Hepatocyte (in vitro differentiated cells): Measurements from ENCODE around the gene CNBP. TPM values are rescaled to one million over a fixed set of nuclear protein-coding genes. Genes with fewer than 3 reads are reported as not detected.

Source experiments
- DNase-seq: peaks from one replicate; pipeline ENCODE4 v3.0.0-alpha.2; 2016; ENCODE audit warnings: low spot score
- H2AFZ ChIP-seq: fragments of 200-600 bp; sonication (generic); 2 replicates; pipeline ENCODE4 v1.6.0; 2016; ENCODE audit warnings: antibody characterized with exemption, mild to moderate bottlenecking
- H3K27ac ChIP-seq: fragments of 200-600 bp; sonication (generic); 2 replicates; pipeline ENCODE4 v1.5.1; 2016; ENCODE audit warnings: mild to moderate bottlenecking
- H3K27me3 ChIP-seq: fragments of 200-600 bp; sonication (generic); 2 replicates; pipeline ENCODE4 v1.6.1; 2016
- H3K36me3 ChIP-seq: fragments of 200-600 bp; sonication (generic); replicated peaks from 2 replicates; pipeline ENCODE4 v1.5.1; 2016; ENCODE audit warnings: low read depth; ENCODE audit not compliant: insufficient read depth
- H3K4me1 ChIP-seq: fragments of 200-600 bp; sonication (generic); 2 replicates; pipeline ENCODE4 v1.5.1; 2016; ENCODE audit warnings: mild to moderate bottlenecking, moderate library complexity; ENCODE audit not compliant: insufficient read depth
- H3K4me2 ChIP-seq: fragments of 200-600 bp; sonication (generic); 2 replicates; pipeline ENCODE4 v1.6.0; 2016
- H3K4me3 ChIP-seq: fragments of 200-600 bp; sonication (generic); 2 replicates; pipeline ENCODE4 v1.5.1; 2016; ENCODE audit warnings: mild to moderate bottlenecking
- H3K79me2 ChIP-seq: fragments of 200-600 bp; sonication (generic); 2 replicates; pipeline ENCODE4 v1.6.0; 2017; ENCODE audit warnings: mild to moderate bottlenecking
- H3K9me2 ChIP-seq: fragments of 200-600 bp; sonication (generic); replicated peaks from 2 replicates; pipeline ENCODE4 v1.6.0; 2017; ENCODE audit warnings: mild to moderate bottlenecking; ENCODE audit not compliant: insufficient read depth
- H3K9me3 ChIP-seq: fragments of 200-600 bp; sonication (generic); 2 replicates; pipeline ENCODE4 v1.5.1; 2016; ENCODE audit warnings: low read depth, mild to moderate bottlenecking
- H4K20me1 ChIP-seq: fragments of 200-600 bp; sonication (generic); 2 replicates; pipeline ENCODE4 v1.6.0; 2016; ENCODE audit warnings: mild to moderate bottlenecking; ENCODE audit not compliant: insufficient read depth, poor library complexity, severe bottlenecking
- EZH2 ChIP-seq: fragments of 200-600 bp; sonication (generic); IDR thresholded peaks from 2 replicates; pipeline ENCODE4 v1.6.1; 2016; ENCODE audit warnings: antibody characterized with exemption, mild to moderate bottlenecking, borderline replicate concordance
- EZH2phosphoT487 ChIP-seq: fragments of 200-600 bp; sonication (generic); IDR thresholded peaks from one replicate; pipeline ENCODE4 v1.6.1; 2018; ENCODE audit warnings: antibody characterized with exemption, mild to moderate bottlenecking, low read depth, moderate library complexity; ENCODE audit not compliant: unreplicated experiment, severe bottlenecking
- WGBS: methylation state at CpG from one replicate; pipeline ENCODE4 v1.1.6; 2016; ENCODE audit warnings: low lambda C conversion rate; ENCODE audit errors: missing lambda C conversion rate; 5-methylcytosine and 5-hydroxymethylcytosine counted together
- polyA plus RNA-seq: library from polyadenylated mRNA; unstranded; fragments of >200 nt; fragmentation: Nextera tagmentation; extraction: Ambion mirVana; gene quantifications from 2 replicates; pipeline ENCODE4 v1.2.1, GENCODE V29; 2016
- total RNA-seq: library from RNA; depleted of rRNA; stranded (reverse); fragments of >200 nt; gene quantifications from 2 replicates; pipeline ENCODE4 v1.2.3, GENCODE V29; 2014
- TF ChIP-seq, protein P1 (sequence below): fragments of 200-600 bp; sonication (generic); IDR thresholded peaks from 2 replicates; pipeline ENCODE4 v1.5.1; 2016; ENCODE audit warnings: antibody characterized with exemption, mild to moderate bottlenecking; ENCODE audit not compliant: poor library complexity

Gene CNBP
- total and polyA plus RNA-seq, 2 experiments from 2014 or later, result 289 to 316 TPM

DNA sequence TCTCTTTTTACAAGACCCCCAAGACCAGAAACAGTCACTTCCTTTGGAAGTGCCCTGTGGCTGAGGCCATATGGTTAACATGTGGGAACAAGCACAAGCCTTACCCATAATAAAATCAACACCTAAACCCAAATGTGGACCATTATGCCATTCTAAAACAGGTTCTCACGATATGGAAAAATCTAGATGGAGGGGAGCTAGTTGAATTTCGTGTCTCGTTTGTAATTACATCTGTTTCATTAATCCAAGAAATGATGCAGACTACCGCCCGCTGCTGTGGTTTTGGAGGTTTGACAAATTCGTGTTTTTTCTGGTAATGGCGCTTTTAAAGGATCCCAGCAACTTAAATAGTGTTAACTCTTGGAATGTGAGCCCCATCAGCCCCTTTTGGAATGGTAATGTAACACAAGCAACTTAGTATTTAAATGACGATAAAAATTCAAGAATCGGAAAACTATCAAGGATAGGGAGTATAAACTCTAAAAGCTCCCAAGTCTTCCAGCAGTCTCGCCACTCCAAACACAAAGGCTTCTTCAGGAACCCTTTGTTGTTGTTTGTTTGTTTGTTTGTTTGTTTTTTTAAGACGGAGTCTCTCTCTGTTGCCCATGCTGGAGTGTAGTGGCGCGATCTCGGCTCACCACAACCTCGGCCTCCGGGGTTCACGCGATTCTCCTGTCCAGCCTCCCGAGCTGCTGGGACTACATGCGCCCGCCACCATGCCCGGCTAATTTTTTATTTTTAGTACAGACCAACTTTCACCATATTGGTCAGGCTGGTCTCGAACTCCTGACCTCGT is 1.1 kb downstream of the CNBP start:
- Histone ChIP-seq H3K27ac (peak overlapping the region; percentile 99), H3K36me3 (no peaks in the 10 kb centered on the region), H3K9me2 (no peaks in the 10 kb centered on the region), H4K20me1 (peaks cover 54% of the 10 kb centered on the region), H3K27me3 (no peaks in the 10 kb centered on the region), H2AFZ (peak overlapping the region; percentile 66), H3K4me3 (peak overlapping the region; percentile 95), H3K4me1 (peaks cover 33% of the 10 kb centered on the region), H3K9me3 (no peaks in the 10 kb centered on the region), H3K79me2 (peaks cover 83% of the 10 kb centered on the region), H3K4me2 (peak overlapping the region; percentile 81)
- WGBS, result 2% methylated on average over 24 of the region's 24 CpGs
- DNase-seq, result no peak
- TF ChIP-seq, protein P1, sequence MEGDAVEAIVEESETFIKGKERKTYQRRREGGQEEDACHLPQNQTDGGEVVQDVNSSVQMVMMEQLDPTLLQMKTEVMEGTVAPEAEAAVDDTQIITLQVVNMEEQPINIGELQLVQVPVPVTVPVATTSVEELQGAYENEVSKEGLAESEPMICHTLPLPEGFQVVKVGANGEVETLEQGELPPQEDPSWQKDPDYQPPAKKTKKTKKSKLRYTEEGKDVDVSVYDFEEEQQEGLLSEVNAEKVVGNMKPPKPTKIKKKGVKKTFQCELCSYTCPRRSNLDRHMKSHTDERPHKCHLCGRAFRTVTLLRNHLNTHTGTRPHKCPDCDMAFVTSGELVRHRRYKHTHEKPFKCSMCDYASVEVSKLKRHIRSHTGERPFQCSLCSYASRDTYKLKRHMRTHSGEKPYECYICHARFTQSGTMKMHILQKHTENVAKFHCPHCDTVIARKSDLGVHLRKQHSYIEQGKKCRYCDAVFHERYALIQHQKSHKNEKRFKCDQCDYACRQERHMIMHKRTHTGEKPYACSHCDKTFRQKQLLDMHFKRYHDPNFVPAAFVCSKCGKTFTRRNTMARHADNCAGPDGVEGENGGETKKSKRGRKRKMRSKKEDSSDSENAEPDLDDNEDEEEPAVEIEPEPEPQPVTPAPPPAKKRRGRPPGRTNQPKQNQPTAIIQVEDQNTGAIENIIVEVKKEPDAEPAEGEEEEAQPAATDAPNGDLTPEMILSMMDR, result no peak
- TF ChIP-seq EZH2phosphoT487, result no peak
- TF ChIP-seq EZH2, result no peak

DNA sequence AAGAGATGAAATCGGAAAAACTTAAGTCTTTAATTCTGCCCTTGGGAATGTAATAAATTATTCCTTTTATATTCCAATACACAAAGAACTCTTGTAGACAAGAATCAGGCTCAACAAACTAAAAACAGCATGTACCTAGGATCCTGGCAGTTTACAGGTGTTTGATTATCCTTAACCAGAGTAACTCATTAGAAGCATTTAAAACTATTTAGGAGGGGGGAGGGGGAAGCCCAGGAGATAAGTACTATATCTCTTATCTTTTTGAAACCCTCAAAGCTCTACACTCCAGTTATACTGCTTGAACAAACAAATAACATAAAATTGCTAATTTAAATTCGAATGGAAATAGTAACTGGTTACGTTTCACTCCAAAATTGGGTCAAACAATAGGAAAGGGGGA is 1.9 kb downstream of the CNBP start:
- Histone ChIP-seq H3K79me2 (peaks cover 91% of the 10 kb centered on the region), H3K9me3 (no peaks in the 10 kb centered on the region), H3K27ac (peak overlapping the region; percentile 99), H3K4me1 (peaks cover 33% of the 10 kb centered on the region), H3K27me3 (no peaks in the 10 kb centered on the region), H3K4me3 (peak overlapping the region; percentile 95), H2AFZ (no peak overlapping the region), H3K9me2 (no peaks in the 10 kb centered on the region), H3K4me2 (peak overlapping the region; percentile 81), H3K36me3 (no peaks in the 10 kb centered on the region), H4K20me1 (peaks cover 61% of the 10 kb centered on the region)
- DNase-seq, result no peak
- TF ChIP-seq, protein P1, result no peak
- no peak for TF ChIP-seq EZH2phosphoT487
- TF ChIP-seq EZH2, result no peak
- 30% methylated on average over 3 of the region's 3 CpGs for WGBS

DNA sequence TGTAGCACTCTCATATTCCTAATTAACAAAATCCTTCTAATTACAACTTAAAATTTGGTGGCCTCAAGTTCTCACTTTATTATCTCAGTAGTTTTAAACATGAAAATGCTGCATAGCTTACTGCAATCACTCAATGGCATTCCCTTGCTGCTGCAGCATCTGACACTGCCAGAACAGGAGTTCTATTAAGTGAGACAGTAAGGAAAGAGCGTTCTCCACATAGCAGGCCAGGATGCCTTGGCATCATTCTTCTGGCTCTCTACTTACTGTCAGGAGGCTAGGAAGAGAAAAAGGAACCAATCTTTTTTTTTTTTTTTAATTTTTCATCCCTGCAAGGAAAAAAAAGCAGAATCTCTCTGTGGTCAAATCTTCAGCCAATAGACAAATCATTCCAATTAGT is 3.2 kb downstream of the CNBP start:
- no peaks in the 10 kb centered on the region for H3K9me3 ChIP-seq
- H3K4me2 ChIP-seq, result peak overlapping the region; percentile 81
- H4K20me1 ChIP-seq, result peaks cover 75% of the 10 kb centered on the region
- no peaks in the 10 kb centered on the region for H3K36me3 ChIP-seq
- H3K4me1 ChIP-seq, result peaks cover 33% of the 10 kb centered on the region
- peaks cover 95% of the 10 kb centered on the region for H3K79me2 ChIP-seq
- TF ChIP-seq EZH2 (no peak), EZH2phosphoT487 (no peak)
- TF ChIP-seq, protein P1, result no peak
- no peak for DNase-seq
- peak overlapping the region; percentile 63 for H3K27ac ChIP-seq
- no peak overlapping the region for H2AFZ ChIP-seq
- no peaks in the 10 kb centered on the region for H3K9me2 ChIP-seq
- no peak overlapping the region for H3K4me3 ChIP-seq
- no peaks in the 10 kb centered on the region for H3K27me3 ChIP-seq
- WGBS, result 91% methylated on average over 1 of the region's 1 CpG
